Posterior cingulate gyrus (tissue), 11 donors: ENCODE results near the gene CNOT9.
A peak's percentile ranks its signal among the peaks of the same experiment; 100 is the strongest.
"Not testable (repeated sequence)": the region's sequence is repeated elsewhere in the genome, so short reads cannot be mapped to it uniquely, and the experiment has no call there.

Experiments used
- DNase-seq, 10 donors: peaks; one replicate each; pipeline versions ENCODE4 v3.0.0 to v3.0.0-alpha.2; 2020 to 2021; ENCODE audit warnings: mixed read lengths in 3 of 10
- intact Hi-C: fragments of 100-400 bp; cut with DNase I; formaldehyde crosslinking; loops from one replicate; pipeline ENCODE4 v1.15.1; 2023

The CNOT9 gene

DNA sequence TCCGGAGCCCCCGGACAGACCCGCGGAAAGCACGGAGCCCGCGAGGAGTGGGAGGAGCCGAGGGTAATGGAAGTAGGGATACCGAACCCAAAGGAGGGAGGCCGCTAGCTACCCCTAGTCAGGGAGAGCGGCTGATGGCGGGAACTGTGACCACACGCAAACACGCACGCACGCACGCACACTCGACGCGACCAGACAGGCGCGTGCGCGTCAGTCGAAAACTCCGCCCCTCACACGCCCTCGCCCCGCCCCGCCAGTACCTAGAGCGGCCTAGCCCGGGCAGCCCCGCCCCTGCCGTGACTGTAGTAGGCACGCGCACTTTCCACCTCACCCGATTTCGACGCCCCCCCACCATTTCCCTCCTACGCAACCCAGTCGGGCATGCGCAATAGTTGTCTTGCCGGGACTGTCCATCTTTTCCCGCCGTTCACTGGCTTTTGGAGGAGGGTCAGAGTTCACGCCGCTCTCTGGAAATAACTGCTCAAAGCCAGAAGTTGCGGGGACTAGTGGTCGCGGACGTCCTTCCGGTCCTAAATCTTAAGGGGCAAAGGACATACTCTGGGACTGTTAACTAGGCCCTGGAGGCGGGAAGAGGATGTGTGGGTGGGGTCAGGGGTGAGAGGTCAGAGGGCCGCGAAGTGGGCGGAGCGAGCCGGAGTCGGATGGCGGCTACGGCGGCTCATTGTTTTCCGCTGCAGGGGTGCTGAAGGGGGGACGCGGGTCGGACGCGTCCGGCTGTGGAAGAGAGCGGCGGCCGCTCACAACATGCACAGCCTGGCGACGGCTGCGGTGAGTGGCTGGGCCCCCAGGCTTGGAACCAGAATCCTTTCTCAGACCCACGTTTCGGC is at the start of gene CNOT9, which contains the start of gene USP37:
CNOT9 (plus strand) TSS at position 650 of the 848 bp plus-strand sequence; CDS start at position 766, 116 bp downstream.
USP37 (minus strand) TSS at position 162 of the 848 bp plus-strand sequence. CDS start 9,698 bp downstream, outside the sequence.
- DNase-seq, result peak; percentile 99 to 100 (median 99)
- intact Hi-C loops, result loop anchor here (5.0 kb wide), 1 partner anchor 296 kb away; the partner anchor contains the start of genes AAMP and PNKD

DNA sequence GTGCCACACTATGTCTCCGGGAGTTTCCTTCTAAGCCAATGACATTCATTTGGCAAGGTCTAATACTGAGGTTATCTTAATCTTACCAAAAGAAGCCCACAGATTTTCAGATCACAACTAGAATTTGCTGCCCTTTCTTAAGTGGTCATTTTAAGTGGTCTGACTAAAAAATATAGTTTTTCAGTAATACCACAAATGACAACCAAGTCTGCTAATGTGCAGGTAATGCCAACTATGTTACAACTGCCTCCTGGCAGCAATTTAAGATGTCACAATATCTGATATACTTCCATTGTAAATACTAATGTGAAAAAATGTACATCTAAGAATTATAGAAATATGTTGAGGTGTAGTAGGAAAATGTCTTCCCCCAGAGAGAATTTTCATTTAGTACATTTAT is 49.8 kb upstream of the CNOT9 start:
- DNase-seq, result no peak
- intact Hi-C loops, result no loop called here

- intact Hi-C loops, result no loop called here
- DNase-seq, result no peak
Measured at GRCh38 chr2:218523651-218524050, 45.0 kb upstream of the CNOT9 start.

DNA sequence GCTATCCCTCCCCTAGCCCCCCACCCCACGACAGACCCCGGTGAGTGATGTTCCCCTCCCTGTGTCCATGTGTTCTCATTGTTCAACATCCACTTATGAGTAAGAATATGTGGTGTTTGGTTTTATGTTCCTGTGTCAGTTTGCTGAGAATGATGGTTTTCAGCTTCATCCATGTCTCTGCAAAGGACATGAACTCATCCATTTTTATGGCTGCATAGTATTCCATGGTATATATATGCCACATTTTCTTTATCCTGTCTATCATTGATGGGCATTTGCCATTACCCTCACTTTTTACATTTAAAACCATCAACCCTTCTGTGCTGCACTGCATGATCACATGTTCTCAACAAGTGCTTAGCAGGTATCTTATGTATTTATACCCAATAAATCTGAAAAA is 40.2 kb upstream of the CNOT9 start:
- intact Hi-C loops, result not testable (repeated sequence)

DNA sequence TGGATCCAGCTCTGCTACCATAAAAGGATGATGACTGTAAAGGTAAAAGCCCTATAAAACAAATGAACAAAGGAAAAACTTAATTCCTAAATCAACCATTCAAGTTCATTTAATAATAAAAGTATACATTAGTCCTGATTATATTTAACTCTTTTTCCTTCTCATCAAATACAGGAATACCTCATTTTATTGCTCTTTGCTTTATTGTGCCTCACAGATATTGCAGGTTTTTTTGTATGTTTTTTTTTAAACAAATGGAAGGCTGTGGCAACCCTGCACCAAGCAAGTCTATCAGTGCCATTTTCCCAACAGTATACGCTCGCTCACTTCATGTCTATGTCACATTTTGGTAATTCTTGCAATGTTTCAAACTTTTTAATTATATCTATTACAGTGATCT is 38.6 kb upstream of the CNOT9 start:
- intact Hi-C loops, result no loop called here
- DNase-seq, result no peak

More for the DNA sequence above, 40.2 kb upstream of the CNOT9 start:
- not testable (repeated sequence) for DNase-seq

GRCh38 chr2:218536804-218537494 is 31.7 kb upstream of the CNOT9 start:
- intact Hi-C loops, result no loop called here
- DNase-seq, result no peak

GRCh38 chr2:218540015-218540414 is 28.6 kb upstream of the CNOT9 start:
- intact Hi-C loops, result no loop called here
- no peak for DNase-seq

- DNase-seq, result no peak
- intact Hi-C loops, result no loop called here
Measured at GRCh38 chr2:218546012-218546411, 22.6 kb upstream of the CNOT9 start.

GRCh38 chr2:218547511-218547910 is 21.1 kb upstream of the CNOT9 start:
- DNase-seq, result no peak
- intact Hi-C loops, result no loop called here

DNA sequence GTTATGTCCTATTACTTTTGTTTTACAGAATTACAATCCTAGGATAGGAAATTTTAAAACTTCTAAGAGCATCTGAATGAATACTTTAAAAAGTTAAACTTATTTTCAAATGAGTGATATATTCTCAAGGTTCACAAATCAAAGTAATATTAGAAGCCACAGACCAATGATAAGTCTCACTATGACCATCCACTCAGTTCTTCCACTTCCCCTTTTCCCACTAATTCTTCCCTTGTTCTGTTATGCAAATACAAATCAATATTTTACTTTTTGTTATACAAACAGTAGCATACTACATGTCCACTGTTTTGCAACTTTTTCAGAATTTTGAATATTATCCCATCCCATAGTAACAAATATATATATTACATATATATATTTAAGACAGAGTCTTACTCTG is 20.7 kb upstream of the CNOT9 start:
- no peak for DNase-seq

DNA sequence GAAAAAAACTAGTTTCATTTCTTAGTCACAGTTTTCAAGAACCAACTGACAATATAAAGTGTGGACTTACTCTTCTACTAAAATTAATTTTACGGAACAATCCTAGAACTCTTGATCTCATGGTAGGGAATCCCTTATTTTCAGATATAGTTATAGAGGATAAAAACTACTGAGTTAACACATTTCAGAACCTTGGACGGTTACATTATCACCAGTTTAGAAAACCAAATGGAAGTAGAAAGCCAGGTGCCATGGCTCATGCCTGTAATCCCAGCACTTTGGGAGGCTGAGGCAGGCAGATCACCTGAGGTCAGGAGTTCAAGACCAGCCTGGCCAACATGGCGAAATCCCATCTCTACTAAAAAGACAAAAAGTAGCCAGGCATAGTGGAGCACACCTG is 14.4 kb upstream of the CNOT9 start:
- intact Hi-C loops, DNase-seq: not testable (repeated sequence)

More for the DNA sequence above, 20.7 kb upstream of the CNOT9 start:
- intact Hi-C loops, result no loop called here

DNA sequence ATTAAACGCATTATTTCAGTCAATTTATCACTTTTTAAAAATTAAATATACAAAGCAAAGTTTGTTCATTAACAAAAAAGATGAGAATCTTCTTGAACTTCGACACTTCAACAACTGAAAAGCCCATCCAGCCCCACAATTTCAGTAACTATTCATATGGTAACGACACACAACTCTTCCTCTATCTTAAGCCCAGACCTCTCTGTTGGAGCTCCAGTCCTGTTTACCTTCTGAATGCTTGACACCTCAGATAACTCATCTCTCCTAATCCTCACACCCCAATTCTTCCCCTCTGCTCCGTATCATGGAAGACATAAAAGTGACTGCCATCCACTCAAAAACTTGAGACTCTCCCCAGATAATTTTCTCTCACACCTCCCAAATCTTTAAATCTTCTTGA is 13.1 kb upstream of the CNOT9 start:
- intact Hi-C loops, result no loop called here
- no peak for DNase-seq

GRCh38 chr2:218557941-218558340 is 10.7 kb upstream of the CNOT9 start:
- no peak for DNase-seq
- intact Hi-C loops, result no loop called here

DNA sequence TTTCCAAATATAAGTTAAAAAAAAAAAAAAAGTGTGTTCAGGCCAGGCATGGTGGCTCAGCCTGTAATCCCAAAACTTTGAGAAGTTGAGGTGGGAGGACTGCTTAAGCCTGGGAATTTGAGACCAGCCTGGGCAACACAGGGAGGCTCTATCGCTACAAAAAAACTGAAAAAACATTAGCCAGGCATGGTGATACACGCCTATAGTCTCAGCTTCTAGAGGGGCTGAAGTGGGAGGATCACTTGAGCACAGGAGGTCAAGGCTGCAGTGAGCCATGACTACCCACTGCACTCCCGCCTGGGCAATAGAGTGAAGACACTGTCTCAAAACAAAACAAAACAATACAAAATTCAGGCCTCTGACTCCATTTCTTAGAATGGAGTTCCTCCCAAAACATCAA is 9.7 kb upstream of the CNOT9 start:
- DNase-seq, result no peak
- intact Hi-C loops, result no loop called here

DNA sequence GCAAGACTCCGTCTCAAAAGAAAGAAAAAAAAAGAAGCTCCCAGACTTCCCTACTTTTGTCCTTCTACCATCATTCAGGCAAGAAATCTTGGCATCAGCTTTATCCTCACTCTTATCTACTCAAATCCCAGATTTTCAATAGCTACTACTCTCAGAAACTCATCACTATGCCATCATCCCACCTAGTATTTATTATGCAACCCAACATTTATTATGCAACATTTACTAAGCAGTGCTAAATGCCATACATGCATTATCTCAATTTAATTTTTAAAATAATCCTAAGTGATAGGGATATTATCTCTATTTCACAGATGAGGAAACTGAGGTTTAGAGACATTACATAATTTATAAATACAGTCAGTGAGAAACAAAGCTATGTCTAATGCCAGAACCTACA is 4.6 kb upstream of the CNOT9 start:
- DNase-seq, result no peak
- intact Hi-C loops, result no loop called here

DNA sequence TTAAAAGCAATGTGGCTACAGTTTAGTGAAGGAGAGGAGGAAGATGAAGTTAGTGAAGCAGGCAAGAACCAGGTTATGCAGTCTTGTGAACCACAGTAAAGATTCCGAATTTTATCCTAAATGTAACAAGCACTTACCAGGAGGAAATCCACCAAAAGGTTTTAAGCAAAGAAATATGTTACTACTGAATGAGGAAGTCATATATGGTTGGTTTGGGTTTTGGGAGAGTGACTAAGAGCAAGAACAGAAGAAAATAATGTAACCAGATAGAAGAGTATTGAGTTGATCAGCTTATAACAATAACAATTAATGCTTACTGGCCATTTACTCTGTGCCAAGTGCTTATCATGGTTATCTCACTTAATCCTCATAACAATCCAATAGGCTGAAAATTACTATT is 2.3 kb upstream of the CNOT9 start:
- no peak for DNase-seq
- intact Hi-C loops, result loop anchor here (2.0 to 5.0 kb wide), 2 partner anchors 159 to 294 kb away; partner anchors contain the start of genes AAMP and PNKD

DNA sequence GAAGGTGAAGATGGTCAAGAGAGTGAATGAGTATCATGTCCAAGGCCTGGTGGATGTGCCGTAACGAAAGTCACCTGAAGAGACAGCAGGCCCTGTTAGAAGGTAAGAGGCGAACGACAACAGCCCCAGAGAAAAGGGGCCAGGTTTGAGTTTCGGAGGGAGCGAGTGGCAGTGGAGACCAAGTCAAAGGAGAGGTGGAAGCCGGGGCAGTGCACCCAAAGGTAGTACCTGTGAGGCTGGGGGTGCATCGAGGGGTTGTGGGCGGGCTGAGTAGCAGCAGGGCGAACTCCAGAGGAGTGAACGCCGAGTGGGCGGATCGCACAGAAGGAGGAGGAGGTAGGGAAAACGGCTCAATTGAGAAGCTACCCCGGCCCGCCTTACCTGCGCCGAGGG is 846 bp upstream of the CNOT9 start:
- intact Hi-C loops, result loop anchor here (2.0 to 5.0 kb wide), 2 partner anchors 161 to 295 kb away; partner anchors contain the start of genes AAMP and PNKD
- DNase-seq, result no peak

GRCh38 chr2:218569038-218569431 is 396 bp downstream of the CNOT9 start:
- DNase-seq, result peak in 8 of 10 donors; percentile 4 to 88 (median 22)
- intact Hi-C loops, result loop anchor here (5.0 kb wide), 1 partner anchor 297 kb away; the partner anchor contains the start of genes AAMP and PNKD

DNA sequence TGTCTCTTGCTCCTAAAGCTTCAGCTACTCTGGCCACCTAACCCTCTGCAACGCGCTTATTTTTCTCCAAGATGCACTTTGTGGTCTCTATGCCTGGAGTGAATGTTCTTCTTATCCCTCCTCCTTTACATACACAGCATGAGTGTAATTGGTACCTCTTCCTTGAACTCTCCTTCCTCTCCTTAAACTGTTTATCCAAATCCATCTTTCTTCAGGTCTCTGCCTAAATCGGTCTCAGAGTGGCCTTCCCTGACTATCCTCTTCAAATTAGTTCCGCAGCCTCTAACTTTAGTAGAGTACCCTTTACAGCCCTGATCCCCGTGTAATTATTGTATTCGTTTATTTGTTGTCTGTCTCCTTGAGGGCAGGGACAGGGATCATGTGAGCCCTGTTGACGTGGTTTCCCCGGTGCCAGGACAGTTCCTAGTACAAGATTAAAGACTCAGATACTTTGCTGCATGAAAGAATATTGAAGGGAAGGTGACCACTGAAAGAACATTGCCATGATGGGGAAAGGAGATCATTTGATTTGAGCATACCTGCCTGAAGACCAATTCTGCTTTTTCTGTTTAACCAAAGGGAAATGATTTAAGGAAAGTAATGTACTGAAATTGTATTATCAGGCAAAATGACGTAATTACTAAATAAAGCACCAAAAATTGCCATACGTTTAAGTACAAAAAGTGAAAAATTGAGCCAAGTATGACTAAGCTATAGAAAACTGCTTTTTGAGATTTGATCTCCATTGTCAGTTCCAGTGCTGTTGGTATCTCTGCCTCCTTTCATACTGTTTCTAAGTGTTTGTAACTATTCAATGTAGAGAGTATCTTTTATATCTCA is 1.2 kb downstream of the CNOT9 start:
- intact Hi-C loops, result loop anchor here (5.0 kb wide), 1 partner anchor 298 kb away; the partner anchor contains the start of genes AAMP and PNKD
- DNase-seq, result no peak

DNA sequence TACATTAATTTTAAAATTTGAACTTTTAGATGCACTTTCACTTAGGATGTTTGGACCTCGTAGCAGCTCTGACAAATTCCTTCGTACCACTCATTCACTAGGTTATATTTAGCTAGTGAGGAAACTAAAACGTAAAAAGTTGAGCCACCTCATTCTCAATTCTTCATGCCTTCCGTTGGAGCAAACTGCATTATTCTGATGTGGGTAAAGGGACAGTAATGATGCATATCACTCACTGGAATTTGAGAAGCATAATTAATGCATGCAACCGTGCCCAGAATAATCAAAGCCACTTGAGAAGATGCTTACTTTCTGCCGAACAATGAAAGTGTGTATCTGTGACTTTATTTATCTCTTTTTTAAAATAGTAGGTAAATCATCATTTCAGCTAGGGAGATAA is 2.2 kb downstream of the CNOT9 start:
- intact Hi-C loops, result no loop called here
- DNase-seq, result no peak
